KOPT-K1 (cell line): ENCODE measurements around the gene GBGT1.

Source experiments
- H3K27ac ChIP-seq: fragments of 200-600 bp; sonication (generic); 2 replicates; pipeline ENCODE4 v1.5.1; 2016; ENCODE audit warnings: antibody characterized with exemption, mild to moderate bottlenecking, low read depth, low read length; ENCODE audit not compliant: poor library complexity, severe bottlenecking
- H3K36me3 ChIP-seq: fragments of 200-600 bp; sonication (generic); 2 replicates; pipeline ENCODE4 v1.5.1; 2017; ENCODE audit warnings: antibody characterized with exemption, mild to moderate bottlenecking, low read length, moderate library complexity; ENCODE audit not compliant: insufficient read depth
- H3K9me3 ChIP-seq: fragments of 200-600 bp; sonication (generic); 2 replicates; pipeline ENCODE4 v1.5.1; 2017; ENCODE audit warnings: antibody characterized with exemption, low read length, mild to moderate bottlenecking; ENCODE audit not compliant: insufficient read depth, poor library complexity, severe bottlenecking

GBGT1 gene

DNA sequence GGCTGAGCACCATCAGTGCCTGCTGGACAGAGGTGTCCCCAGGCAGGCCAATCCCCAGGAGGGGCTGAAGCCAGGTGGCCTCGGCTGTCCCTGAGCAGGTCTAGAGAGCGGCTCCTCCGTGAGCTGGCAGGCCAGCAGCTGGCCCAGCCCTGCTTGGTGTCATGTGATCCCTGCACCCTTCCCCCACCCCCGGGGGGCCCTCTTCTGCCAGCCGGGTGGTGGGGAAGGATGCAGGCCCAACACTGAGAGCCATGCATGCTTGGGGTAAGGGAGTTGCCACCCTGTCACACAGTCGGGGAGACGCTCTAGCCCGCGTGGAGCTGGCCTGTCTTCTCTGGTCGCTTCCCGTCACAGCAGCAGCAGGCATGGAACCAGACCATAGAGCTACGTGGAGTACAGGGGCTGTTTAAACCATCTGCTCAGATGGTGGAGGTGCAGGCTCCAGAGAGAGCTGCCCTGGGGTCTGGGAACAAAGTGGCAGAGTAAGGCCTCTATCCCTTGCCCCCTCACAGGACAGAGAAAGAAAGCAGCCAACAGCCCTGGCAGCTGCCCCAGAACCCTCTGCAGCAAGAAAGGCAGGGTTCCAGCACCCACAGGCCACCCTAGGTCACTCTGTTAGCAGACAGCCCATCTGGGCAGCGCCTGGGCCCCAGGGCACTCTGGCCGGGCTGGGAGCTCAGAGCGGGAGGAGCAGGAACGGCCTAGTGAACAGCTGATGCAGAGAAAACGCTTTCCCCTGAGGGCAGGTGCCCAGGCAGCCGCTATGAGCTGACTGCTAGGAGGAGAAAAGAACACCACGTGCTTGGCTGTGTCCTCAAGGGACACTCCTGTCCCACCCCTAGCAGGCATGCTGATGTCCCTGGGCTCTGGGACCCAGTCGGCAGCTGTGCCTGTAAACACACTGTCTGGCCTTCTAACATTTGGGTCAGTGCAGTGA, 49.5 kb downstream of the GBGT1 start:
- Histone ChIP-seq H3K9me3 (no peaks in the 10 kb centered on the region), H3K27ac (peak overlapping the region; percentile 59), H3K36me3 (peaks cover 24% of the 10 kb centered on the region; the same call in 1 of the 2 replicates)

DNA sequence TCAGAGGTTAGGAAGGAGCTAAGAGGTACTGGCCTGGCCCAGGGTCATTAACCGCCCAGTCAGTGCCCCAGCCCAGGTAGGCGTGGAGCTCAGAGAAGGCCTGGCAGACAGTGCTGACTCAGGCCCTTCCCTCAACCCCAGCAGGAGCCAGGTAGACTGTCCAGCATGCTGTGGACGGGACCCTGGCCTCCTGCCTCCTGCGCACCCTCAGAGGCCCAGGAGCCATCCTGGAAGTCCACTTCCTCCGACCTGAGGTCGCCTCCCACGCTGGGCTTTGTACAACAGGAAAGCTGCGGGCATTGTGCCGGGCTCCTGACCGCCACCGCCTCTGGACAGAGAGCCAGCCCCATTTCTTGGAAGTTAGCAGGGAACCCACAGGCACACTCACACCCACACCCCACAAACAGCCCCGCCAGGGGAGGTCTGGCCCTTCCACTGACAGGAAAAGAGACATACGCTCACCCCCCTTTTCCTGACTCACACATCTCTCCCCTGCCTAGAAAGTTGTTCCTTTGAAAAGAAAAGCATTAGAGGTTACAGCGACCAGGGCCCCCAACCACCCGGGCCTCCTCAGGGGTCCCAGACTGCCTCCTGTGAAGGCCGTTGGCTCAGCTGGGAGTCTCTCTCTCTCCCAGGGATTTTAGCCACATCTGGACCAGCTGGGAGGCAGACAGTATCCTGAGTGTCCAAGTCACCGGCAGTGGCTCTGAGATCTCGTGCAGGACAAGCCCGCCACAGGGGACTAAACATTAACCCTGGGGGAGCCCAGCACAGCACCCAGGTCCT, 50.4 kb downstream of the GBGT1 start:
- Histone ChIP-seq H3K9me3 (no peaks in the 10 kb centered on the region), H3K27ac (peak overlapping the region; percentile 59), H3K36me3 (peaks cover 33% of the 10 kb centered on the region; the same call in 1 of the 2 replicates)

DNA sequence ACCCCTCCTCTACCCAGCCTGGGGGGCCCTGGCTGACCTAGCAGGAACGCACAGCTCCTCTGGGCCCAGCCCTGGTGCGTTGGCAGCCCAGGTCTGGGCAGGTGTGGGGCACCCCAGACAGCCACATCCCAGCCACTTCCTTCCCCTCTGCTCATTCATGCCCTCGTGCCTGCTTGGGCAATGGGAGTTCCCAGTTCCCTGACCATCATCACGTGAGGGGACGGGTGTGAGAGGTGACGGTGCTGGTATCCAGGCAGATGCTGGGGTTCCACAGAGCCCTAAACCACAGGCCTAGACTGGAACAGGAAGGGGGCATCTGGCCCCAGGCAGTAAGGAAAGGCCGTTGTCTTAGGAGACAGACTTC, 51.1 kb downstream of the GBGT1 start:
- peaks cover 40% of the 10 kb centered on the region for H3K36me3 ChIP-seq
- no peaks in the 10 kb centered on the region for H3K9me3 ChIP-seq
- H3K27ac ChIP-seq = peak overlapping the region; percentile 59

- peak overlapping the region; percentile 59 for H3K27ac ChIP-seq
Measured at GRCh38 chr9:133111808-133112662, 51.7 kb downstream of the GBGT1 start.

GRCh38 chr9:133109931-133110650, 53.6 kb downstream of the GBGT1 start:
- peaks cover 60% of the 10 kb centered on the region for H3K36me3 ChIP-seq

More at GRCh38 chr9:133111808-133112662, 51.7 kb downstream of the GBGT1 start:
- Histone ChIP-seq H3K36me3 (peaks cover 46% of the 10 kb centered on the region), H3K9me3 (no peaks in the 10 kb centered on the region)

GRCh38 chr9:133108794-133109641, 54.7 kb downstream of the GBGT1 start:
- no peaks in the 10 kb centered on the region for H3K9me3 ChIP-seq
- peaks cover 66% of the 10 kb centered on the region for H3K36me3 ChIP-seq
- no peak overlapping the region for H3K27ac ChIP-seq

More at GRCh38 chr9:133109931-133110650, 53.6 kb downstream of the GBGT1 start:
- H3K9me3 ChIP-seq = no peaks in the 10 kb centered on the region
- H3K27ac ChIP-seq = no peak overlapping the region

DNA sequence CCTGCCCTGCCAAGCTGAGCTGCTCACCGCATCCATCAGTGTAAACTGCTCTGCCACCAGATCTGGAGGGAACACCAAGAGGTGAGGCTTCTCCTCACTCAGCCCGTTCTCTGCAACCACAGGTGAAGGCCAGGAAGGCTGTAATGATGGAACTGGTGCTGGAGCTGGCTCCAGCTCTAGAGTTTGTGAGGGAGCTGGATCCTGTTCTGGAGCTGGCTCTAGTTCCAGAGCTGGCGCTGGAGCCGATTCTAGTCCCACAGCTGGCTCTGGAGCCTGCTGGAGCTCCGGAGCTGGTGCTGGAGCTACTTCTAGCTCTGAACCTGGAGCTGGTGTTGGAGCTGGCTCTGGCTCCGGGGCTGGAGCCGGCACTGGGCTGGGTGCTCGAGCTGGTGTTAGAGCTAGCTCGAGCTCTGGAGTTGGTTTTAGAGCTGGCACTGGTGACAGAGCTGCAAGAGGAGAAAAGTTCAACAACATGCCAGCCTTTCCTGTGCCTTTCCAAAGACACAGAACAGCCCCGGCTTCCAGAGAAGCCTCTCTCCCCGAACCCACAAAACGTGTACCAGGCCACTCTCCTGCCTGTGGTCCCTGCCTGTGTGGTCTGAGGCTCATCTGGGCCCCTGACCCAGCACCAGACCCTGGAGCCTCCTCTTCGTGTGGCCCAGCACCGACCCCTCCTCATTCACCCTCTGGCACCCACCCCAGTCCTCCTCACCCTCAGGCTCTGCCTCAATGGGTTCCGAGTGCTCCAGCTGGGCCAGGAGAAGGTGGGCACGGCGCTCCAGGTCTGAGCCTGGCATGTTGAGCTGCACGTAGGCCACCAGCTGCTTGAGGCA, 55.5 kb downstream of the GBGT1 start:
- Histone ChIP-seq H3K9me3 (no peaks in the 10 kb centered on the region), H3K36me3 (peaks cover 75% of the 10 kb centered on the region), H3K27ac (no peak overlapping the region)

DNA sequence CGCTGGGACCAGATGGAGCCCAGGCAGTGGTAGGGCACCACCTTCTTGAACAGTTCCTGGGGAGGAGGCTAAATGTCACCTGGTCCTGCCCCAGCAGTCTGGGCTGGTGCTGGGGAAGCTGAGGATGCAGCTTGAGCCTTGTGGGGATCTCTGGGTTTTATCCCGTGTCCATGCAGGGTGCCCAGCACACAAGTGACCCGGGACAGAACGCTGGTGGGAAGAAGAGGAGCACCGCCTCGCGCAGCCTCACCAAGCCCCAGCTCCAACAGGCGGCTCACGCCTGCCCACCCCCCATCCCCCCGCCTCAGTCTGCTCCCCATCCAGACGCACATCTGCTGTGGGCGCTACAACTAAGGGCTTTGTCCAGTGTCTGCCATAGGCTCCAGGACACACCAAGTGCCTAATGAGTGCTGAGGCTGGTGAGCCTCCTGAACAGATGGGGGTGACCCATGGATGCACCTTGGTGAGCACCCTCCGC, 56.4 kb downstream of the GBGT1 start:
- H3K9me3 ChIP-seq = no peaks in the 10 kb centered on the region
- peaks cover 83% of the 10 kb centered on the region for H3K36me3 ChIP-seq
- no peak overlapping the region for H3K27ac ChIP-seq

DNA sequence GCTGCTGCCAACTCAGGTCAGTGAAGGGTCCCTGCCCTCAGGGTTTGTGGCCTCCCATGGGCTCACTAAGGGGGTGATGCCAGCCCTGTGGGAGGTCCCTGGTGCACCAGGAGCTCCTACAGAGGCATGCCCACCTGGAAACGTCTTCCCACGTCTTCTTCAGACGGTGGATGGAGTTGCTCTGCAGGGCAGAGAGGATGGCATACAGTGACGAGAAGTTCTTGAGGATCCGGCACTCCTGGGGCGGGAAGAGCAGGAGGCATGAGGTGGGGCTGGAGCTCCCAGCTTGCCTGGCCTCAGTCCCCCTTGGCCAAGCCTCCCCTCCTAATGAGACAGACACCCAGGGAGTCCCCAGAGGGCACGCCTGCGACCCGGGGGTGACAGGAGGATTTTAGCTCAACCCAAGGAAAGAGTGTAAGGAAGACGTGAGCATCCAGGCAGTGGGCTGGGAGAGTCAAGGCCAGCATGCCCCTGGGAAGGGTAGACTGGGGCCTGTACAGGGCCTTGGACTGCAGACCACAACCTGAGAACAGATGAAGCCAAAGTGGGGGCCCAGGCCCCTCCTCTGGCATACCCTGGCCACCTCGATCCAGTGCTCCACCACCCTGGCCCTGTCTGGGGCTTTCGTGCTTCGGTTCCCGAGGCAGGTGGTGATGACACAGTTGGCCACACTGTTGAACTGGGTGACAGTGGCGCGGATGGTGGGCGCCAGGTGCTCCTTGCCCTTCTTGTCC, 57.0 kb downstream of the GBGT1 start:
- H3K36me3 ChIP-seq = peaks cover 86% of the 10 kb centered on the region
- H3K27ac ChIP-seq = no peak overlapping the region
- H3K9me3 ChIP-seq = no peaks in the 10 kb centered on the region

DNA sequence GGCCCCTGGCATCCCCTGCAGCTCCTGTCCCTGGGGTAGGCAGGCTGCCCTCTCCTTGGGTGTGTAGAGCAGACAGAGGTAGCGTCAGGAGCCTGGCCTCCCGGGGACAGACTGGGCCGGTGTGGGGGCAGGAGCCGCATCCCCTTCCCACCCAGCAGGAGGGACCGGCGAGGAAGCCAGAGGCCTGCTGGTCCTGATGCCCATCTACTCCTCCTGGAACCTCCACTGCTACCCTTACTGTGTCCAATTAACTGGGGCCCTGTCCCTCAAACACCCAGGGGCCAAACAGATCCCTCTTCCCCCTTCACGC, 58.3 kb downstream of the GBGT1 start:
- H3K27ac ChIP-seq = no peak overlapping the region
- H3K36me3 ChIP-seq = peaks cover 90% of the 10 kb centered on the region

GRCh38 chr9:133104718-133105460, 58.8 kb downstream of the GBGT1 start:
- Histone ChIP-seq H3K36me3 (peaks cover 90% of the 10 kb centered on the region), H3K9me3 (no peaks in the 10 kb centered on the region), H3K27ac (no peak overlapping the region)

More for the DNA sequence above, 58.3 kb downstream of the GBGT1 start:
- H3K9me3 ChIP-seq = no peaks in the 10 kb centered on the region
